Inferior parietal cortex (tissue), 1 donor: Measurements from ENCODE around the gene MYCBPAP.

Experiments
- DNase-seq: peaks from one replicate; pipeline ENCODE4 v3.0.0-alpha.2; 2016; ENCODE audit errors: extremely low spot score

MYCBPAP gene

DNA sequence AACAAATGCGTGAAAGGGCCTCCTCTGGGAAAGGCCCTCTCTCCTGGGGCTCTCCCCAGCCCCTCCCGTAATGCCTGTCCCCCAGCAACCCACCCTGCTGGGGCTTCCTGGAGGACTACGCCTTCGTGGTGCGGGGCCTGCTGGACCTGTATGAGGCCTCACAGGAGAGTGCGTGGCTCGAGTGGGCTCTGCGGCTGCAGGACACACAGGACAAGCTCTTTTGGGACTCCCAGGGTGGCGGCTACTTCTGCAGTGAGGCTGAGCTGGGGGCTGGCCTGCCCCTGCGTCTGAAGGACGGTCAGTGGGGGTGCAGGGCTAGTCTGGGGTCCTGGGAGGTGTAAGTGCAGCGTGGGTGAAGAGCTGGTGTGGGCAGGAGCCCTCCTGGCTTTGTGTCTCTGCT is 43.6 kb downstream of the MYCBPAP start:
- DNase-seq, result no peak

- DNase-seq, result no peak
Measured at GRCh38 chr17:50554201-50554600, 46.0 kb downstream of the MYCBPAP start.

DNA sequence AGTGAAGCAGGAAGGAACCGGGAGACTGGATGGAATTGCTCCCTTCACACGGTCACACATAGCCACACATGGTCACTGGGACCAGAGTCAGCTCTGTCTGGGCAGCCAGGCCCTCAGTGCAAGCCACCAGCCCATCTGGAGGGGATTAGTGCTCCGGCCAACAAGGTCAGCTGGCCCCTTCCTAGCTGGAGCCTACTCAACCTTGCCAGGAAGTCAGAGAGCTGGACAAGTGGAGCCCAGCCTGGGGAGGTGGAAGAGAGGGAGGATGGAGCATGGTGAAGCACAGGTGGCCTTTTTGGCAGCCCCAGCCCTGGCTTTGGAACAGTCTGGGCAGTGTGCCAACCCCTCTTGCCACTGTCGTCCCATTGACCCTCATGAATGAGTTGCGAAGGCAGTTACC is 48.6 kb downstream of the MYCBPAP start:
- no peak for DNase-seq

DNA sequence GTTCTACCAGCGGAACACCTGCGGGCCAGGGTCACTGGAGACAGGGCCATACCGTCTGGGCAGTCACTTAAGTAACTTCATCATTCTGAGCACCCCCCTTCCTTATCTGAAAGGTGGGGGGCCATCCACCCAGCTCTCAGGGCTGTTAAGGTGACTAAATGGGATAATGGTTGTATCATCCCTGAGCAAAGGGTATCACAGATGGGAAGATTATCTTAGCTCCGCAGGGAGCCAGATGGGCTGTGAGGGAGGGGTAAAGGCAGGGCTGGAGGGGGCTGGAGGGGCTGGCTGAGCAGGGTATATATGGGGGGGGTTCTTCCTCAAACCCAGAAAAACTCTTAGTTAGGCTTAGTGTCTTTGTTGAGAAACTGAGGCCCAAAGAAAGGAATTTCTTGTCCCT is 49.4 kb downstream of the MYCBPAP start:
- DNase-seq, result no peak

DNA sequence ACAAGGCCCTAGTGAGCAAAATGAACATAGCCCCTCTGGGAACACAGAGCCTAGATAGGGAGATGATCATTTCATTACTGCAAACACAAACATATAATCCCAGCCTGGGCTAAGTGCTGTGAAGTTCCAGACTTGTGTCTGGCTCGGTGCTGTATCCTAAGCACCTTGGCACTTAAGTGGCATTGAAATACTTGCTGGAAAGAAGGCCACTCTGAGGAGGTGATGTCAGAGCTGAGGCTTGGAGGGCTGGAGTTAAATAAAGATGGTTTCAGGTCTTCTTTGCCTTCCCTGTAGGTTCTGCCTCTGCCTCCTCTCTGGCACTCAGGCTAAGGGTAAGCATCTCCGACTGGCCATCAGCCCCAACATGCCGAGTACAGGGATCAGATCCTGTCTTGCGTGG is 49.9 kb downstream of the MYCBPAP start:
- DNase-seq, result no peak

DNA sequence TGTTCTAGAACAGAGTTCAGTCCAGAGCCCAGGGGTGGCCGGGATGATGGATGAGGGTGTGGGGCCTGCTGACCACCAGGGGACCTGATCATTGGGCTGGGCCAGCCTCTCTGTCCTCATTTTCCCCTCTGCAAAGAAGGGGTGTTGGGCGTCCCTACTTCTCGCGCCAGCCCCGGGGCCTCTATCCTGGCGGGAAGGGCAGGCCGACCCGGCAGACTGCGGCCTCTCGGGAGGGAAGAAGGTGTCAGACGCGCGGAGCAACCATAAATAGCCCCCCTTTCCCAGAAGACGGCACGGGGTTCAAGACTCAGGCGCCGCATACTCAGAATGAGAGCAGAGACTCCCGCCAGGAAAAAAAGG is 50.3 kb downstream of the MYCBPAP start:
- no peak for DNase-seq

GRCh38 chr17:50558941-50559614 is 50.8 kb downstream of the MYCBPAP start:
- DNase-seq, result no peak

DNA sequence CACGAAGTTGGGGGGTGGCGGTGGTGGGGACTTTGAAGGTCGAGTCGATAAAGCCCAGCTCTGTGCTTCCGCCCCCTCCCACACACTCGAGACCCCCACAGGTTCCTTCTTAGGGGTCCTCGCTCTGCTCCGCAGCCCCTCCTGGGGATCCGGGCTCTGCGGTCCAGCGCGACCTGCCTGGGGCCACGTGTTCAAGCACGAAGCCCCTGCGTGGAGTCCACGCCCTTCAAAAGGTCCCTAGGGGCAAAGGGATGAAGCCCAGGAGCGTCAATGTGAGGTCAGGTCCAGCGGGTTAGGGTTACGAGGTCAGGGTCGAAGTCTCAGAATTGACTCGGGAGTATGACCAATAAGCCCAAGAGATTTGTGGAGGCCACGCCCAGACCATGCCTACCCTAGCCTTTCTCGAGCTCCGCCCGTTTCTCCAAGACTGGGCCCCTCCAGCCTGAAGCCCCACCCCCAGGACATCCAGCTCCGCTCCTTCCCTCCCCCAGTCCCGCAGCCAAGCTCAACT is 51.5 kb downstream of the MYCBPAP start:
- no peak for DNase-seq

DNA sequence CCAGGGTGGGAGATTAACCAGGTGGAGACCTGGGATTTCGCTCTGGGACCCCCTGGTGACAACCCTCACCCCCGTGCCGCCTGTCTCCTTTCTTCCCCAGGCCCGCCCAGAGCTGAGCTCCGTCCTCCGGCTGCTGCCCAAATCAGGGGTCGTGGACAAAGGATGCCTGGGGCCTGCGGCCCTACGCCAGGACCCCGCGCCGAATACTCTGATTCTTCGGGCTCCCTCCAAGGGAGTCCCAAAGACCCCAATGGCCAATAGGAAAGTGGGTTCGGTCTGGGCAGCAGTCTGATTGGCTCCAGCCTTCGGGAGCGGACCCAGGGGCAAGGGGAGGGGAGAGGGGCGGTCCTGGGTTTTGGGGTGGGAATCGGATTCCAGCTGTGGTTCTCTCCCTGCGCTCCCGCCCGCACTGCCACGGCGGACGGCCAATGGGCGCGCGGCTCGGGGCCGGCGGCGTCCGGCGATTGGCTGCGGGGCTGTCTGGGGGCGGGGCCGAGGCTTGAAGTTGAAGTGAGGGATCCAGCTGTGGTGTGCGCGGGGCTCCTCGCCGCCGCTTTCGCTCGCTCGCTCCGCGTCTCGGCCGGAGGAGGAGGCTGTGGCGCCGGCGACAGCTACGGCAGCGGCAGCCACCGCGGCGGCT is 52.1 kb downstream of the MYCBPAP start, which contains the start of gene CACNA1G:
Gene CACNA1G (plus strand): TSS at position 531 of the 640 bp plus-strand sequence. CDS start 745 bp downstream, outside the sequence.
- DNase-seq, result peak; percentile 69

DNA sequence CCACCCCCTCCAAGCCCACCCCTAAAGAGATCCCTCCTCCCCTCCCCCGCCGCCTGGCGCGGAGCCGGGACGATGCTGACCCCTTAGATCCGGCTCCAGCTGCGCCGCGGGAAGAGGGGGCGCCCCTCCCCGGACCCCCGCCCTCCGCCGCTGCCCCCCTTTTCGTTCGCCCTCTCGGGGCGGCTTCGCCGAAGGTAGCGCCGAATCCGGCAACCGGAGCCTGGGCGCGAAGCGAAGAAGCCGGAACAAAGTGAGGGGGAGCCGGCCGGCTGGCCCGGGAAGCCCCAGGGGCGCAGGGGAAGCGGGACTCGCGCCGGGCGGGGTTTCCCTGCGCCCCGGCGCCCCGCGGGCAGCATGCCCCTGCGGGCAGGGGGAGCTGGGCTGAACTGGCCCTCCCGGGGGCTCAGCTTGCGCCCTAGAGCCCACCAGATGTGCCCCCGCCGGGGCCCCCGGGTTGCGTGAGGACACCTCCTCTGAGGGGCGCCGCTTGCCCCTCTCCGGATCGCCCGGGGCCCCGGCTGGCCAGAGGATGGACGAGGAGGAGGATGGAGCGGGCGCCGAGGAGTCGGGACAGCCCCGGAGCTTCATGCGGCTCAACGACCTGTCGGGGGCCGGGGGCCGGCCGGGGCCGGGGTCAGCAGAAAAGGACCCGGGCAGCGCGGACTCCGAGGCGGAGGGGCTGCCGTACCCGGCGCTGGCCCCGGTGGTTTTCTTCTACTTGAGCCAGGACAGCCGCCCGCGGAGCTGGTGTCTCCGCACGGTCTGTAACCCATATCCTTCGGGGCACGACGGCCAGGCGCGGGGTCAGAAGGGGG is 52.9 kb downstream of the MYCBPAP start:
- DNase-seq, result no peak

- no peak for DNase-seq
Measured at GRCh38 chr17:50561746-50562141, 53.5 kb downstream of the MYCBPAP start.

DNA sequence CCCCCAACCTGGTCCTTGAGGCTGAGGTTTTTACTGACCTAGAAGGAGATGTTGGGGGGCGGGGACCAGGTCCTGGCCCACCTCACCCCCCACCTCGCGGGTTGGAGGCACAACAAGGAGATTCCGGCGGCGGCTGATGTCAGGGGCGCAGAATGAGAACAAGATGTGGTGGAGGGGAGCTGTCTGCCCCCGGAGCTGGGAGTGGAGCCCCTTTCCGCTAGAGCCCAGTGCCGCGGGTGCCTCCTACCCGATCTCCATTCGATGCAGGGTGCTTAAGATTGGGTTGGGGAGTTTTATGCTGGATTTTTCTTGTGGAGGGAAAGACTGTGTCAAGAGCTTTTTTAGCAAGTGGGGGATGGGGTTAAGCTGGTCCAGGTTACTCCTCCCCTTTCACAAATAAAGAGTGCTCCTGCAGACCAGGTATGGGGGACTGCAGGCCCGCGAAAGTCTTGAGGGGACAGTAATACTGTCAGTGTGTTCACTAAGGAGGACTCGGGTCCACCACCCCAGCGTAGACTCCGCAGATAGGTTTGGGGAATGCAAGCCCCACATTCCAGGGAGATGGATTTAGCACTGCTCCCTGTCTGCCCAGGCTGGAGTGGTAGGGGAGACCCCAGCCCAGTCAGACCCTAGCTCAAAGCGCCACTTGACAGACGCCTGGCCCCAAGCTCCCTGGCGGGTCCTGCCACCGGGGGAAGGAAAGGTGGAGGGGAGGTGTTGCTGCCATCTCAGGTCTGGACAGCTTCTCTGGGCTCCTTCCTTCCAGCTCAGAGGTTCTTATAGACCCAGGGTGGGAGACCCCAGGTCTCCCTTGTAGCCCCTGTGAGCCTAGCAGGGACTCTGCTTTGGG is 54.2 kb downstream of the MYCBPAP start:
- DNase-seq, result no peak

GRCh38 chr17:50563092-50563511 is 54.9 kb downstream of the MYCBPAP start:
- no peak for DNase-seq

- no peak for DNase-seq
Measured at GRCh38 chr17:50564916-50565315, 56.7 kb downstream of the MYCBPAP start.

DNA sequence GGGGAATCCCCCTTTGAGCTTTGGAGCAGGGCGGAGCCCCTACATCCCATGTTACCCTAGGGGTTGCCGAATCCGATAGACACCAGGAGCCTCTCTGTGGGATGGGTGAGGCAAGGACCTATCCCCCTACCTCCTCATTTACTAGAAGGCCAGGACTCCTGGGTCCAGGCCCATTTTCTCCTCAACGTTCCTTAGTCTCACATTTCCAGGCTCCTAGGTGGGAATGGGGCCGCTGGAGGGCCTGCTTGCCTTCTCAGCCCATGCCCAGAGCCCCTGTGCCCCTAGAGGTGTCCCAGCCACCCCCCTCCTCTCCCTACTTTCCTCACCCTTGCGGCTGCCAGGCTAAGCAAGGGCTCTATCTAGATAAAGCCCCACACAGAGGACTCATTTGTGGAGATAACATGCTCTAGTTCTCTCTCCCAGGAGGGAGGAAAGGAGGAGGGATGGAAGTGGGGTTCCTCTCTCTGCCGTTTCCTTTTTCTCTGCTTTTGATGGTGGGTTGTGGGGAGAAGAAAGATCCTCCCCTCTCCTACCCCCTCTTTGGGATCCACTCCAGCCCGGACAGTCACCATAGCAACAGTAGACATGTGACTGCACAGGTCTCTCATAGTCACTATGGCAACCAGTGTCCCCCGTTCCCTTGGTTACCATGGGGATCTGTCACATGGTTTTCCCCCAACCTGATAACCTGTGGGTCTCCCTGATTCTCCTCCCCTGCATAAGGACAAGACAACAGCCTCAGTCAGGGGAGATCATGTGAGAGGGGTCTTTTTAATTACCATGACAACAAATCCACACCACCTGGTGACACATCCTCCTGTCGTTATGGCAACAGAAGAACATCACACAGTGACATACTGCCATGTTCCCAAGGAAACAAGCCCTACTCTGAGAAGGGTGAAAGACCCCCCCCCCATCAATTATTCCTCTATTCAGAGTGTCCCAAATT is 57.4 kb downstream of the MYCBPAP start:
- peak; percentile 80 for DNase-seq

- DNase-seq, result no peak
Measured at GRCh38 chr17:50566886-50567285, 58.6 kb downstream of the MYCBPAP start.

DNA sequence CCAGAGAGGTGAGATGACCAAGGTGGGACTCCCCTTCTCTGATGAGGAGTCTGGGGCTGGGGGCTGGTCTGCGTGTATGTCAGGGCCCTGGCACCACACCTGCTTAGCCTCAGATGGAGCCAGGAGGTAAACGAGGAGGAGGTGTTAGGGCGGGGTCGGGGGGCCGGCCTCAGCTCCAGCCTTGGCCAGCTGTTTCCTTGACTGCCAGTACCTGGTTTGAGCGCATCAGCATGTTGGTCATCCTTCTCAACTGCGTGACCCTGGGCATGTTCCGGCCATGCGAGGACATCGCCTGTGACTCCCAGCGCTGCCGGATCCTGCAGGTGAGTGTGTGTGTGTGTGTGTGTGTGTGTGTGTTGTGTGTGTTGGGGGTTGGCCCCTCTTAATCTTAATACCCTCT is 60.4 kb downstream of the MYCBPAP start:
- no peak for DNase-seq

- DNase-seq, result no peak
Measured at GRCh38 chr17:50569592-50569991, 61.4 kb downstream of the MYCBPAP start.

- DNase-seq, result no peak
Measured at GRCh38 chr17:50570032-50570431, 61.8 kb downstream of the MYCBPAP start.

- no peak for DNase-seq
Measured at GRCh38 chr17:50570528-50570927, 62.3 kb downstream of the MYCBPAP start.
